Measurements from ENCODE around the gene DICER1.

The DICER1 gene

GRCh38 chr14:95122621-95122945 is 34.7 kb downstream of the DICER1 start:
- no peak for DNase-seq

GRCh38 chr14:95121911-95122620 is 35.3 kb downstream of the DICER1 start:
- no peak for DNase-seq

- no peak for DNase-seq
These were observed 38.0 kb downstream of the DICER1 start for GRCh38 chr14:95119336-95119735.

GRCh38 chr14:95117937-95118721 is 39.2 kb downstream of the DICER1 start:
- DNase-seq, result no peak

GRCh38 chr14:95113476-95113875 is 43.9 kb downstream of the DICER1 start:
- no peak for DNase-seq

DNA sequence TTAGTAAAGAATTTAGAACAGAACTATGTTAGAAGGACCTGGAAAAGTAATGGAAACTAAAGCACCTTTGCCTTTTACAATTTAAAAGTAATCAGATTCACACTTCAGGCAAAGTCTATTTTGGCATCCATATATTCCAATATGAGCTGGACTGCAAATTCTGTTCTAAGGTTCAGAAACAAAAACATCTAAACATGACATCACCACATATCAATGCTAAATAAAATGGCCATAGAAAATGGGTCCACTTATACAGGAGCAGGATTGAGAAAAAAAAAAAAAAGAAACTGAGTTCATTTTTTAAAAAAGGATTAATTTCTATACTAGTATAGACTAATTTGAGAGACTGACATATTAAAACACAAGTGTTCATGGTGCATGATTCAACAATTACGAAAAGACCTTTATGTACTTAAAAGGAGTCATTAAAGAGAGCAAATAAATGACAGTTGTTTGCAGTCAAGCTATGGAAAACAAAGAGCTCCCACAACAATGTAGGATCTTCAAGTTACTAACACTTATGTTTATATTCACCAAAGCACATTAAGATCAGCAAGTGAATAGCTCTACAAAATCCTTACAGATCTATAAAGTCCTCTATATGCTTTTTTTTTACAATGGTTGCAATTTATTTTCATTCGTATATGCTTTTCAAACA is 45.7 kb downstream of the DICER1 start:
- DNase-seq, result no peak

DNA sequence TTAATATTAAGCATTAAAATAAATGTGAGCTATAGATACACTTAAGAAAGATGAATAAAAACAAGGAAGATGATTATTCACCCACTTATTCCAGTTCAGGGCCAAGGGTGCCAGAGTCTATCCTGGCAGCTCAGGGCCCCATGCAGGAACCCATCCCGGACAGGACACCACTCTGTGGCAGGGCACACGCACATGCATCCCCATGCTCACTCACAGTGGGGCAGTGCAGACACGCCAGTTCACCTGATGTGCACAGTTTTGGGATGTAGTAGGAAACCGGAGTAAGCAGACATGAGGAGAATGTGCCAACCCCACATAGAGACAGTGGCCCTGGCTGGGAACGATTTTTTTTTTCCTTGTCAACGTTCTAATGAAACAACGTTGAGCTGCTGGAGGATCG is 47.2 kb downstream of the DICER1 start:
- no peak for DNase-seq

DNA sequence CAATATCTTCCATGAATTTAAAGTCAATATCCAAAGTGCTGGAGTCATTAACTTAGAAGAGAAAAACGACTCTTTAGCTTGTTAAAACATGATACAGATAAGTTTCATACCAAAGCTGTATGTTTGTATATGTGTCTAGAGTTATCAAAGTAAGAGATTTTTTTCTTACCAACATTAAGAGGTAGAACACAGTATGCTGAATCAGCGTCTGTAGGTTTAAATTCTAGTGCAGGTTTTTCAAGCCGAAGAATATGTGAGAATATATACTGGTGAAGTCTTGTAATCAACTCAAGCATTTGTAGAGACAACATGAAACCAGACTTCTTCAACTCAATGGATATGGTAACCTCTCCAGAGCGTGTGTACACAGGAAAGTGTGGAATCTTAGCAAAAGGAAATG is 49.6 kb downstream of the DICER1 start:
- no peak for DNase-seq

DNA sequence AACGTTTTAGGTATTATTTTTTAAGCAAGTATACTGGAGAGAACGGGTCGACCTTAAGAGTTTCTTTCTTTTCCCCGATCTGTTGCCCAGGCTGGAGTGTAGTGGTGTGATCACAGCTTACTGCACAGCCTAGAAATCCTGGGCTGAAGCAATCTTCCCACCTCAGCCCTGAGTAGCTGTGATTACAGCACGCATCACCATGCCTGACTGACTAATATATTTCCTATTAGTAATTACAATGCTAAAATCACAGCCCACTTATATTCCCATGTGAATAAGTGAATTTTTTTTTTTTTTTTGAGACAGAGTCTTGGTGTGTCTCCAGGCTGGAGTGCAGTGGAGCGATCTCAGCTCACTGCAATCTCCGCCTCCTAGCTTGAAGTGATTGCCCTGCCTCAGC is 50.4 kb downstream of the DICER1 start:
- DNase-seq, result no peak

GRCh38 chr14:95104911-95105310 is 52.4 kb downstream of the DICER1 start:
- no peak for DNase-seq

DNA sequence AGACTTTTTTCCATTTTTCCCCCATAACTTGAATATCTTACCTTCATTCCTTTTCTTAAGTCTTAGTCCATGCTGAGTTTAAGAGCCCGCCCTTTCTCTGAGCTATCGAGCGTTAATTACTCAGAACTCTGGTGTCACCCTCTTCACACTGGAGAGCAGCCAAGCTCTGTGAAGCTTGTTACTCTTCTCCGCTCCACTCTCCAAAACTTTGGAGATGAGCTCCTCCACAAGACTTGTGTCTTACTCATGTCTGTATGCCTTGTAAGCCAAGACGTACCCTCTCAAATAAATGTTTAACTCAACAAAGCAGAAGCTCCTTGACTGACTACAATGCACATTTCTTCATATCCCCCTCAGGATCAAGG is 54.7 kb downstream of the DICER1 start:
- DNase-seq, result no peak

DNA sequence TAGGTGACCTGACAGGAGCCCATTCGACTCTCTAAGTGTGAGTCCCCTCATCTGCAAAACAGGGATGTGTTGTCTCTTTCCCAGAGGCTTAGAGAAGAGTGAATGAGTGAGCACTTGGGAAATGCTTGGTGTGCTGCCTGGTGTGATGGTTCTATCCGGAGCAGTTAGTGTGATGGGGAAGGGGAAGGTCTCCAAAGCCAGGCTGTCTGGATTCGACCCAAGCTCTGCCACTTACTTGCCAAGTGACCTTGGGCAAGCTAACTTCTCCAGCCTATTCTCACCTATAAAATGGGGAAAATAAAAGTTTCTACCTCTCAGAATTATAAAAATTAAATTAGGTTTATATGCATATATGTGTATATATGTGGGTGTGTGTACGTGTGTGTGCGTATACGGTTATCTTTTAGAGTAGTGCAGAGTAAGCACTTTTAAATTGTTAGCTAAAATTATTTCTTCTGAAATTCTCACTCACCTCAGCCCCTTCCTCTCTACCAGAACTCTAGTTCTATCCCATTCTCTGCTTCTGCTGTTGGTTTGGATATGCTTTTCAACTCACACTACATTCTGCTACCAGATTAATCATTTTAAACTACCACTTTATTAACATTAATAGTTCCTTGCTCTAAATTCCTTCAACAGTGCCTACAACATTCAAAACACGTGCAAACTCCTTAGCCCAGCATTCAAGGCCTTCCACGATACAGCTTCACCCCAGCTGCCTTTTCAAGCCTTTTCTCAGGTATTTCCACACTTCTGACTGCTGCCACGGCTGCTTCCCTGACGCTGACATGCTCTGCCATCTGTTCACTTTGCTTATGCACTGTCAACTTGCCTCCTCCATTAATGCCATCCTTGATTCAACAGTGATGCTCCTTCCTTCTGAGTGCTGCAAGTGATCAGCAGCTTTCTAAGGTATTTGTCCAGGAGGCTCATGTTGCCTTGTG is 55.3 kb downstream of the DICER1 start:
- no peak for DNase-seq

DNA sequence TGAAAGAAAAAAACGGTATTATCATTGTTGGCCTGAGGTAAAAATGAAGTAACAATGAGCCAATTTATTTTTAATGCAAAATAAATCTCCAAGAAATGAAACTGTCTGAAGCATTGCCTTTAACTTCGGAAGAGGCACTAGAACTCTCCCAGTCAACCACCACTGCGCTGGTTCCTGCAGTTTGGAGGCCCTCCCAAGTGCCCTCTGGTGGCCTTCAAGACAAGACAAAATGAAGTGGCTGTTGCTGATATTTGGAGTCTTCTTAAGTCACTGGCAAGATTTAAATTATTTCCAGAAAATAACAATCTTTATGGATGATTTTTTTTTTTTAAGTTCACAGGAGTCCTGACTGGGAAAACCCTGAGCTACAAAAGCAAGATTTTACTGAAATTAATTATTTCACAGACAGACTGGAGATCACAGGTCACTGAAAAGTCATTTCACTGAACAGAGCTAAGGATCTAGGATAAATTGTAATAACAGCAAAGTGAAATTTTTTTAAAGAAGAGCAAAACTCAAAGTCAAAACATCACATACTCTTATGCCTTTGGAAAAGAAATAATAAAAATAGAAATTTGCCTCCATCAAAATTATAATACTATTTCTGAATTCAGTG is 58.2 kb downstream of the DICER1 start:
- DNase-seq, result peak; percentile 29 to 45

DNA sequence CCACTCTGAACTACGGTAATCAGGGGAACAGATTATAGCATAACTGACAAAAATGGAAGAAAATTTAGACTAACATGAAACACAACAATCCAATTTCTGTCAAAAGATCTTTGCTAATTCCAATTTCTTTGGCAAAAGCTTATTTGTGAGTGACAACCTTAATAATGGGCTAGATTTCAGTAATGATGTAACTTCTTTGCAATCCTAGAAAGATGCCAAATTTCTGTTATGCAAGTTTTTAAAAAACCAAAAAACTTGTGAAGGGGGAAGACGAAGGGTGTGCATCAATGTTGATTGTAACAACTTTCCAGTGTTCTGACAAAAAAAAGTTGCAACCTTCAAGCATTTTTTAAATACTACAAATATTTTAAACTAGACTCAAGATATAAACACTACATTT is 59.9 kb downstream of the DICER1 start:
- no peak for DNase-seq

GRCh38 chr14:95096476-95096875 is 60.9 kb downstream of the DICER1 start:
- no peak for DNase-seq

DNA sequence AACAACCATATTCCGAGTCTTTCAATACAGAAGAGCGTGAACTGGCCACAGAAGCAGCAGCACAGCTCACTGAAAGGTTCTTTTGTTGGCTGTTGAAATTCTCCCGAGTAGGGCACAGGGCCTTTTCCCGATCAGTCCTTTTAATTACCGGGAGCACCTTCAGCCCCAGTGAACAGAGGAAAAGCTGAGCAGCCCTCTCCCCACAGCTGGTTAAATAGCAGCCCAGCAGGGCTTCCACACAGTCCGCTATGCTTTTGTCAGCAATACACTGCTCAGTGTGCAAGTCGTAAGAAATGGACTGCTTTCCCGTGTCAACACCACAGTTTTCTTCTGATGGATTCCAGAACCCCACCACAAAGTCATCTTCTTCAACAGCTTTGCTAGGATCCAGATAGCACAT is 61.3 kb downstream of the DICER1 start:
- no peak for DNase-seq

DNA sequence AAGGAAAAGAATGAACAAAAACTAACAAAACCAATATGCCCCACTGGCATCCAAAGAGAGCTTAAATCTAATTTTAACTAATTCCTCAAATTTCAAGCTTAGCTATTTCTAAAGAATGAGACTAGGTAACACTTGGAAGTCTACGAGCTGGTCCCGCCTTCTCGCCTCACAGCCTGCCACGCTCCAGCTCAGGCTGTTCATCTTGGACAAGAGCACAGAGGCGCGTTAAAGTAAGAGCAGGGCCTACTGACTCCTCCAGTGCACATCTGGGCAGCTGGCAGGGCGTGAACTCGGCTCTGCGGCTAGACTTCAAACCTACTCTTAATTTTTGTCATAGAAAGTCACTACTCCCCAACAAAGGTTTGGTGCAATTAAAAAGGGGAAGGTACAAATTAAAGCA is 64.6 kb downstream of the DICER1 start:
- DNase-seq, result no peak

DNA sequence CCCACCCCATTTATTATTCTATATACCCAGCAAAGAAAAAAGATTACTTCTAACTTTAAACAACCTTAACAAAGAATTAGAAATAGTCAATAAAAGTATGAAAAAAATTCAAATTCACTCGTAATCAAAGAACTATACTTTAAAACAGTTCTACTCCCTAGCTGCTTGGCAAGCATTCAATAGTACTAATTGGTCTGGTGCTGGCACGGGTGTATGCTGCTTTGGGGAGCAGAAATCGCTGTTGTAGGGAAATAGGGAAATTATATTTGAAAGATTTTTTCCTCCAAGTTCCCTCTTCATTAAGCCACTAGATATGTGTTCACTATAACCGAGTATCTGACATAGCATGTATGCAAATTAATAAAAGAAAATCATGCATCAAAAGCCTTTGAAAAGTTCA is 65.7 kb downstream of the DICER1 start:
- DNase-seq, result no peak

DNA sequence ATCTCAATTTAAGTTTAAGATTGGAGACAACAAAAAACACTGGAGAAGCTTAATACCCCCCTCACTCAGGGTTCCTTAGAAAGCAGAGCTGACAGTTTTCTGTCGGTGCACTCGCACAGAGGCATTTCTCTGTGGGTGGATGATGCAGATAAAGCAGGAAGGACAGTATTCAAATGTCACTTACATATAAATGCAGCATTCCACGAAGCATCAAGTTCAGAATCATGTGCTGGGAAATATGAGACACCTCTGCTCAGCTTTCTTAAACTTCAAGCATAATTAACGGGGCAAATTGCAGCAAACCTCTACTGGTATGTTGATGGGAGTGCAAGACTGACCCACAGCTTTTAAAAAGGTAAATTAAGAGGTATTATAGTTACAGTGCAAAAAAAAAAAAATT is 68.7 kb downstream of the DICER1 start:
- no peak for DNase-seq

DNA sequence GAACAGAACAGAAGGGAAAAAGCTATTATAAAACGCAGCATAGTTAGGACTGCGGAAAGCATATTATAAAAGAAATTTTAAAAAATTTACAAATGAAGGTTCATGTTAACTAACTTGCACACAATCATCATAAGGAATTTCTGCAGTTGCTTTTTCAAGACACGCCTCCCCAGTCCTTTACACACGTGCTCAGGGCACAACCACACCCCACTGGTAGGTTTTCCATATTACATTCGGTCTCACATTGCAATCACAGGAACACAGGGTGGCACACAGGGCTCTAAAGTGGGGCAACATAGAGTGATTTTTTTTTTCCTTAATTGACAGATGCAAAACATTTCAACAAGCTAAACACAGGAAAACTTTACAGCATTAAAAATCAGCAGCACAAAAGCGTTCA is 69.7 kb downstream of the DICER1 start:
- no peak for DNase-seq

- DNase-seq, result no peak
These were observed 72.0 kb downstream of the DICER1 start for GRCh38 chr14:95085321-95085720.

DNA sequence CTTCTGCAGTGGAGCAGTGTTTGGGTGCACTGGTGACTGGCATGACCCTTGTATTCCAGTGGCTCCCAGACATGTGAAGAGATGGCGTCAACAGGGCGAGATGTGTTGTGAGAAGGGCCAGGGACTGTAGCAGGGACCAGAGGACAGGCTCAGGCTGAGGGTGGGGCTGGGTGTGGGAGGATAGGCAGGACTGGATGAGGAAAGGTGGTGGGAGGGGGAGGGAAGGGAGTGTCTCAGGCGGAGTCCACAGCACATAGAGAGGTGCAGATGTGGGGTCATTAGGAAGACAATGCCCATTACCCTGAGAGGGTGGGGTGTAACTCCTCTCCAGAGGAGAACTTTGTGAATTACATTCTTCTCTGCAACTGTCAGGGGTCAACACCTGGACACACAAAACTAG is 78.5 kb downstream of the DICER1 start:
- no peak for DNase-seq

- no peak for DNase-seq
These were observed 80.0 kb downstream of the DICER1 start for GRCh38 chr14:95077345-95077744.
